Umbilical cord (tissue), 2 donors: ENCODE measurements around the gene ARHGAP9. TPM values are rescaled to one million over a fixed set of nuclear protein-coding genes. Genes with fewer than 3 reads are reported as not detected.
A peak's percentile ranks its signal among the peaks of the same experiment; 100 is the strongest.
"Not testable (repeated sequence)": the region's sequence is repeated elsewhere in the genome, so short reads cannot be mapped to it uniquely, and the experiment has no call there.

Experiments used
- DNase-seq: peaks from one replicate; pipeline ENCODE4 v3.0.0-alpha.2; 2015; ENCODE audit warnings: low spot score
- total RNA-seq: library from RNA; depleted of rRNA; stranded (reverse); fragments of >200 nt; gene quantifications from one replicate; pipeline ENCODE4 v1.2.3, GENCODE V29; 2014; ENCODE audit warnings: low replicate concordance; ENCODE audit not compliant: insufficient read depth

The ARHGAP9 gene
- total RNA-seq, 1 donor from 2014 or later, result 6.7 TPM

GRCh38 chr12:57438400-57438799, 41.3 kb downstream of the ARHGAP9 start:
- no peak for DNase-seq

- peak; percentile 63 for DNase-seq
Observed at GRCh38 chr12:57435293-57435692, 44.4 kb downstream of the ARHGAP9 start.

- DNase-seq, result no peak
Observed at GRCh38 chr12:57434517-57435223, 45.0 kb downstream of the ARHGAP9 start, which contains the start of gene INHBC. TSS of gene INHBC (plus strand) at chr12:57434784. CDS start at chr12:57434887, 103 bp downstream.

- DNase-seq, result no peak
Observed at GRCh38 chr12:57433370-57433769, 46.3 kb downstream of the ARHGAP9 start.

- DNase-seq, result no peak
Observed at GRCh38 chr12:57431654-57432188, 47.9 kb downstream of the ARHGAP9 start.

- peak; percentile 97 for DNase-seq
Observed at GRCh38 chr12:57430931-57431566, 48.6 kb downstream of the ARHGAP9 start, which contains the start of gene R3HDM2. TSS of gene R3HDM2 (minus strand) at chr12:57431043. CDS start at chr12:57310428, 120,615 bp downstream.

GRCh38 chr12:57430112-57430930, 49.3 kb downstream of the ARHGAP9 start:
- peak; percentile 37 for DNase-seq

GRCh38 chr12:57429473-57430111, 50.1 kb downstream of the ARHGAP9 start:
- DNase-seq, result no peak

- DNase-seq, result no peak
Observed at GRCh38 chr12:57428965-57429364, 50.7 kb downstream of the ARHGAP9 start.

GRCh38 chr12:57426948-57427347, 52.7 kb downstream of the ARHGAP9 start:
- DNase-seq, result not testable (repeated sequence)

Other genes starting within 250 kb of the ARHGAP9 start
- not detected for gene STAC3, start 228.7 kb downstream of the ARHGAP9 start, total RNA-seq
- gene R3HDM2, start 48.8 kb downstream of the ARHGAP9 start, total RNA-seq, result 3.9 TPM
- not detected for gene INHBC, start 45.1 kb downstream of the ARHGAP9 start, total RNA-seq
- gene INHBE, start 24.6 kb downstream of the ARHGAP9 start, total RNA-seq, result 1.4 TPM
- gene GLI1, start 20.1 kb downstream of the ARHGAP9 start, total RNA-seq, result 3.6 TPM
- gene MARS1, start 8.2 kb upstream of the ARHGAP9 start, total RNA-seq, result 41.7 TPM
- gene DDIT3, start 40.6 kb upstream of the ARHGAP9 start, total RNA-seq, result 20.7 TPM
- gene MBD6, start 43.0 kb upstream of the ARHGAP9 start, total RNA-seq, result 1.9 TPM
- gene DCTN2, start 67.3 kb upstream of the ARHGAP9 start, total RNA-seq, result 64.0 TPM
- 2.2 TPM for gene KIF5A, start 70.2 kb upstream of the ARHGAP9 start, total RNA-seq
- gene PIP4K2C, start 111.3 kb upstream of the ARHGAP9 start, total RNA-seq, result 12.5 TPM
- 17.6 TPM for gene DTX3, start 125.0 kb upstream of the ARHGAP9 start, total RNA-seq
- gene ARHGEF25, start 131.6 kb upstream of the ARHGAP9 start, total RNA-seq, result 101 TPM
- 1.4 TPM for gene B4GALNT1, start 153.3 kb upstream of the ARHGAP9 start, total RNA-seq
- 150 TPM for gene OS9, start 214.3 kb upstream of the ARHGAP9 start, total RNA-seq